GM18505 (cell line): Measurements from ENCODE around the gene RSRC1.
A peak's percentile ranks its signal among the peaks of the same experiment; 100 is the strongest.

Experiments
- ATAC-seq: cut with Tn5 transposase; IDR thresholded peaks from one replicate; pipeline ENCODE4 v1.9.1; 2021; ENCODE audit not compliant: unreplicated experiment
- POLR2A ChIP-seq: IDR thresholded peaks from 4 replicates; pipeline ENCODE4 v1.6.1; 2011; ENCODE audit warnings: borderline replicate concordance; ENCODE audit not compliant: insufficient read depth, insufficient read length; ENCODE audit errors: extremely low read depth

Gene RSRC1

DNA sequence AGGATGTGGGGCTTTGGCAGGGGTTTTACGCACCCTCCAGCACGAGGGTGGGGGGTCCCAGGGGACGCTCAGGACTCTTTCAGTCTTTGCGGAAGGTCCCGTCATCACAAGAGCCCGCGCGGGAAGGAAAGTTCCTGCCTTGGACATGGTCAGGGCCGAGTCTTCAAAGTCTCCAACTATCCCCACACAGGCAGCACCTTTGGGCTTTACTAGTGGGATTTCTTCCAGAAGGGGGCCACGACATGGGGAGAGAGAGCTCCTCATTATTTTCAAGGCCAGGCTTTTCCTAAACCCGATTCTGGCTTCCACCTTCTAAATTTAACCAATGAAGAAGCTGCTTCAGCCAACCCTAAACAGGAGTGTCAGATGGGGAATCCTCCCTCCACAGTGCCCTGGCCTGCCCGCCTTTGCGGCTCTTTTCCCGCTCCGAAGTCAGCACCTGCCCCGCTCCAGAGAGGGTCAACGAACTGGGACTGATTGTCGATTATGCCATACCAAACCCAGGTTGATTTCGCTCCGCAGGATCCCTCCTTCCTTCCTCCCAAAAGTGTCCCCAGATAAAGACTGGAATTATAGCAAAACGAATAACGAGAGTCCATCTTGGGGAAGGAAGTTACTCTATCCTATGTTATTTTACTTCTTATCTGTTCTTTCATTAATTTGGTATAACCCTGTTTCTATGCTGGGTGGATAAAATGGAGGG, 14.6 kb upstream of the RSRC1 start:
- peak; percentile 13 for TF ChIP-seq POLR2A
- ATAC-seq: peak; percentile 13

DNA sequence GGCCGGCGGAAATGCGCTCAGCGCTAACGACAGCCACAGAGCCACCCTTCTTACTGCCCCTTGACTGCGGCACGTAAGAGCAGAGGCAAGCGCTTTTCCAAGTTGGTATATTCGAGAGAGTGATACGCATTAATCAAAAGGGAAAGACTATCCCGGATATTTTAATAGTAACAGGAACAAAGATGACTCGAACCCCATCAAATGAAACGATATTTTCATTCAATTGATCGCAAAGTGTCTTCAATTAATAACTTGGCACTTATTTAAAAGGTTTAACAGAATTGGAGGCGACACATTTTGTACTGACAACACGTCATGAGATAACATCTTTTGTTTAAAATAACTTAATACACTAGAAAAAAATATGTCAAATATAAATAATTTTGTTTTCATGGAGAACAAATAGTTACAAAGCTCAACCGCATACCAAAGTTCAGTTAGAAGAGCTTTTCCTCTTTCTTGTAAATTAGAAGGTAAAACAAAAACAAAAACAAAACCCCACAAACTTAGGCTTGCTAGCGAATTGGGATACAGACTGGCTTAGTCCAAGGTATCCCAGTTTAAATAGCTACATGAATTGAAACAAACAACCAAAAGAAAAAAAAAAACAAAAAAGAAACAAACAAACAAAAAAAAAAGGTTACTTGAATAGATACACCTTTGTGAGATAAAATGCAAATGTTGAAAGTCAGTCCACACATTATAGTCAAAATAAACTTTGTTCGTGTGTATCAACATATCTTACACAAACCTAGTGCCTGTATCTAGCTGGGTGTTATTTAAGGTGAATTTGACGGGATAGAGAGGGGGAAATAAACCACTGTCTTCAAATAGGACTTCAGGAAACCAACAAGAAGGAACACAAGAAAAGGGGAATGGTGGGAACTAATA, 13.8 kb upstream of the RSRC1 start:
- ATAC-seq: no peak
- TF ChIP-seq POLR2A: no peak

- ATAC-seq: no peak
- no peak for TF ChIP-seq POLR2A
Measured at GRCh38 chr3:158097081-158097592, 12.8 kb upstream of the RSRC1 start.

- peak; percentile 67 for TF ChIP-seq POLR2A
- peak; percentile 72 for ATAC-seq
Measured at GRCh38 chr3:158097593-158098308, 12.1 kb upstream of the RSRC1 start.

DNA sequence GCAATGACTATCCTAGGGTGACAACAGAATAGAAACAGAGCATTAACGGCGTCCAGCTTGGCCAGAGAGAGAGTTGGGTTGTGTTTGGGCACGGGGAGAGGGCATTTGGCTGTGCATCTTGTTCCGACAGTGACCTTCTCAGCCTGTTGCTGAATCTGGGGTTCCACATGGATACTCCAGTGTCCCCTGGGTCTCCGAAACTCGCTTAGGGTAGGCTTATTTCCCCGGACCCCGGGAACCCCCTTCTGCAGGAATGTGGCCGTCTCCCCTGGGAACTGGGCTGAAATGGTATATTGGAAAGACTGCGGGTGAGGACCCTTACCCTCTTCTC, 11.6 kb upstream of the RSRC1 start:
- TF ChIP-seq POLR2A: no peak
- no peak for ATAC-seq

DNA sequence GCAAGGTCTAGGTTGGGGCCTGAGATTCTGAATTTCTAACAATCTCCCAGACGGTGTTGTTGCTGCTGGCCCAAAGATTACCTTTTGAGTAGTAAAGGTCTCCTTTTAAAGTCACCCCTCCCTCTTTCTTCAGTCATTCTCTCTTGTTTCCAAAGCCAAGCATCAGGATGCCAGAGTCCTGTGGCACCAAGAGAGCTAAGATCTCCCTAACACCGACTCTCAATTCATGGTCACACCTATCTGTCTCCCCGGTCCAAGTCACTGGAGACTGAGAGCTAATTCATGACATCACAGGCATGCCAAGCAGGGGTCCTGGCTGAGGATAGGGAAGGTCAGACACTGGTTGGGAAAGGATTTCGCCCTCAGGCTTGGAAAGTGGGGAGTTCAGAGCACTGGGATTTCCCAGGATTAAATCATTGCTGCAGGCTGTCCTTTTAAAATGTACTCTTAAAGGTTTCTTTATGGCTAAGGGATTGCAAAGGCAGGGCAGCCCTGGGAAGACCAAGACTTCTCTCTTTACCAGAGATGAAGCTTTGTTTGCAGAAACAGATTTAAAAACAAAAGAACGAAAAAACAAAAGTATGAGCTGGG, 11.0 kb upstream of the RSRC1 start:
- no peak for ATAC-seq
- no peak for TF ChIP-seq POLR2A

- no peak for ATAC-seq
- TF ChIP-seq POLR2A: no peak
Measured at GRCh38 chr3:158100681-158101080, 9.2 kb upstream of the RSRC1 start.

DNA sequence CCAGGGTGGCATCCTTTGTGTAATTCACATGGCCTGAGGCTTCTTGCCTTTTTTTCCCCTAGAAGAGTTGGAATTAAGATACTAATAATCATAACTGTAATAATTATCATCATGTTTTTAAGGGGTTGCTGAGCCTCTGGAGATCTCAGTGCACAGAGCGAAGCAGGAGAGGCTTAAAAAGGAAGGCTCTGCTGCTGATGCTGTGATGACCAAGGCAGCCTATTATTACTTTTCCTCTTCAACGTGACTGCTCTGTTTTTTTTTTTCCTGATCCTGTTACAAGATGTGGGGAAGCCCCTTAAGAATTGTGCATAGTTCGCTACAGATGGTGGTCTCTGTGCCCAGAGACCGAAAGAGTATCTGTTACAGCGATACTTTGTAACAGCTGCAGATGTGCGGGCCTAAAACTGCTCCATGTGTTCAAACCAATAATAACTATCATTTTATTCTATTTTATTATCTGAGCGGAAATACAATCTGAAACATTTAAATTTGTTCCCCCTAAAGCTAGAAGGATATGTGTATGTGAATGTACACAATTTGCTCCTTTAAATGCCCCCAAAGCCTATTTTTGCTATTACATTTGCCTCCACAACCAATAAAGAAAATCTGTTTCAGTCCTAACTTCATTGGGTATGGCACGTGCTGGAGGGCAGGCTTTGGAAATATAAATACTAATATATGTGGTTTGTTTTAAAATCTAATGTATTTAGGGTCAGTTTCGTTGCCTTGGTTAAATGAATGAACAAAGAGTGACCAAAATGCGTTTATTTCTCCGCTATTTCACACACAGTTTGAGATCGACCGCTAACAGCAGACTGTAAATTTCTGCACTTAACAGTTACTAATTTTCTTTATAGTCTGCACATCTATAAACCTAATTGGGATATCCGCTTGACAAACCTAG, 8.3 kb upstream of the RSRC1 start:
- no peak for TF ChIP-seq POLR2A
- no peak for ATAC-seq

DNA sequence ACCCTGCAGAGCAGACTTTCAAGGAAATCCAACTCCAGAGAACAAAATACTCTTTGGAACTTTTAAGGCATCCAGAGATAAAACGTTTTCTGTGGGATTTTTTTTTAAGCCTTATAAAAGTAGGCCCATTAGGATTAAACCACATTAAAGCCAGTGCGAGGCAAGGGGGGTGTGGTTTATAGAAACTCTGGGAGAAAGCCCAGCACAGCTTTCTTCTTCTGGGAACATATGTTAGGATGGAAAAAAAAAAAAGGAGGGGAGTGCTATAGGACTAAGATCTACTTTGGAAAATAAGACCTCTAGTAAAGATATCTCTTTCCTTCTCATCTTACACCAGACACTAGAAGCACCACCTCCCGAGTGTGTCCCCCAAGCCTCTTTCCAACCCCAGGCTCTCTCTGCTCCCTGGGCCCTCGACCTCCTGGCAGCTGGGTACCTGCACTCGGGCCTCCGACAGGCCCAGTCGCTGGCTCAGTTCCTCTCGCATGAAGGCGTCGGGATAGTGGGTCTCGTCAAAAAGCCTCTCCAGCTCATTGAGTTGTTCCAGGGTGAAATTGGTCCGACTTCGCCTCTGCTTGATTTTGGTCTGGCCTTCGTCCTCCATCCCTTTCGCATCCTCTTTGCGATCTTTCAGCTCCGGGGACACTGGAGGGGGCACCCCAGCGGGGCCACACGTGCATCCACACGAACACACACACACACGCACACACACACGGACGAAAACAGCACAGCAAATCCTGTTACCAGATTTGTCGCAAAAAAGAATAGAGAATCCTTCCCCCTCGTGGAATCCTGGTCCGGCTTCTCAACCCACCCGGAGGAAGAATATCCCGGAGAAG, 7.4 kb upstream of the RSRC1 start:
- TF ChIP-seq POLR2A: no peak
- no peak for ATAC-seq

DNA sequence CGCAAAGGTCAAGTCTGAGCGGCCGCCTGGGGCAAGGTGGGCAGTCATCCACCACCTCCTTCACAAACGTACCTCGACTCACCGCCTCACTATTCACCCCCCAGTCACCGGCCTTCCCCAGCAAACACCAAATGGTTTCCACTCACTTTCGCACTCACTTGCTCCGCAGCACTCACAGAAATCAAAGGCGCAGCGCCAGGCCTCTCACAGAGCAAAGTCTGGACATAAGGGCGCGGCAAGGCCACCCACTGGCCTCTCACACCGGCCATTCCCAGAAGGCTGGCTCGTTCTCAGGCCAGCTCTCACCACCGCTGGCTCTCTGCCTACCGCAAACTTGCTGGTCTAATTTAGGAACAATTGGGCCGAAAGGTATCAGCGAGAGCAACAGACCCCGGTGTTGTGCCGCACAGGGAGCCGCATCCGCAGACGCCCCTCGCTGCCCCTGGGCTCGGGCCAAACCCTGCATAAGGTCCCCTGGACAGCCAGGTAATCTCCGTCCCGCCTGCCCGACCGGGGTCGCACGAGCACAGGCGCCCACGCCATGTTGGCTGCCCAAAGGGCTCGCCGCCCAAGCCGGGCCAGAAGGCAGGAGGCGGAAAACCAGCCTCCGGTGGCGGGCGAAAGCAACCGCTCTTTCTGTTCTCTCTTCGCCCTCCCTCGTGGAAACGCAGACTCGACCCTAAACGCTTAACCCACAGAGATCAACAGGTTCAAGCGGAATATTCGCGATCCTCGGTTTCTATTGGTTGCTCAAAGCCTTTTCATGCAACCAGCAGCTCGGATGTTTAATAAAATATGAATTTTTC, 6.6 kb upstream of the RSRC1 start:
- no peak for TF ChIP-seq POLR2A
- no peak for ATAC-seq

GRCh38 chr3:158103887-158104327, 6.0 kb upstream of the RSRC1 start:
- no peak for ATAC-seq
- no peak for TF ChIP-seq POLR2A
